ENCODE data around the gene PABPN1. TPM values are rescaled to one million over a fixed set of nuclear protein-coding genes. Genes with fewer than 3 reads are reported as not detected.

Gene PABPN1
- total and polyA plus RNA-seq, 9 of the 15 experiments (the other 6 are each of a cell fraction or from before 2014, with no cell fraction given) = 32.6 to 388 (median 178) TPM

DNA sequence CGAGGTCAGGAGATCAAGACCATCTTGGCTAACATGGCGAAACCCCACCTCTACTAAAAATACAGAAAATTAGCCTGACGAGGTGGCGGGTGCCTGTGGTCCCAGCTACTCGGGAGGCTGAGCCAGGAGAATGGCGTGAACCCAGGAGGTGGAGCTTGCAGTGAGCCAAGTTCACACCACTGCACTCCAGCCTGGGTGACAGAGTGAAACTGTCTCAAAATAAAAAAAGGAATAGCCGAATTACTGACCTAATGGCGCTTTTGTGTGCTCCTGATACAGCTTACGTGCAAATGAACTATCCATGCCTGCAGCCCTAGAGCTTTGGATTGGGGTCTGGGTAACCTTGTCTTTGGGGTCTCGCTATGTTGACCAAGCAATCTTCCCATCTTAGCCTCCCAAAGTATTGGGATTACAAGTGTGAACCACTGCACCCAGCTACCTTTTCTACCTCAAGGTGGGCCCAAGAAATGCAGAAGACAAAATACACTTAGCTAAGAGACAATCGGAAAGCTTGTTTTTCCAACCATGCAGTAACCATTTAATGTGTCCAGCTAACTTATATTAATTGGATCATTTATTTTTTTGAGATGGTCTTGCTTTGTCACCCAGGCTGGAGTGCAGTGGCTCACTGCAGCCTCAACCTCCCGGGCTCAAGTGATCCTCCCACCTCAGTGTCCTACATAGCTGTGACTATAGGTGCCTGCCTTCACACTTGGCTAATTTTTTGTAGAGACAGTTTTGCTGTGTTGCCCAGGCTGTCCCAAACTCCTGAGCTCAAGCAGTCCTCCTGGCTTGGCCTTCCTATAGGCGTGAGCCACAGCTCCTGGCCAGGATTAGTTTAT, 5.5 kb downstream of the PABPN1 start (continued):
- TF ChIP-seq, protein P1, sequence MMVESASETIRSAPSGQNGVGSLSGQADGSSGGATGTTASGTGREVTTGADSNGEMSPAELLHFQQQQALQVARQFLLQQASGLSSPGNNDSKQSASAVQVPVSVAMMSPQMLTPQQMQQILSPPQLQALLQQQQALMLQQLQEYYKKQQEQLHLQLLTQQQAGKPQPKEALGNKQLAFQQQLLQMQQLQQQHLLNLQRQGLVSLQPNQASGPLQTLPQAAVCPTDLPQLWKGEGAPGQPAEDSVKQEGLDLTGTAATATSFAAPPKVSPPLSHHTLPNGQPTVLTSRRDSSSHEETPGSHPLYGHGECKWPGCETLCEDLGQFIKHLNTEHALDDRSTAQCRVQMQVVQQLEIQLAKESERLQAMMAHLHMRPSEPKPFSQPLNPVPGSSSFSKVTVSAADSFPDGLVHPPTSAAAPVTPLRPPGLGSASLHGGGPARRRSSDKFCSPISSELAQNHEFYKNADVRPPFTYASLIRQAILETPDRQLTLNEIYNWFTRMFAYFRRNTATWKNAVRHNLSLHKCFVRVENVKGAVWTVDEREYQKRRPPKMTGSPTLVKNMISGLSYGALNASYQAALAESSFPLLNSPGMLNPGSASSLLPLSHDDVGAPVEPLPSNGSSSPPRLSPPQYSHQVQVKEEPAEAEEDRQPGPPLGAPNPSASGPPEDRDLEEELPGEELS (CRISPR knock-in tag; IDR thresholded peaks at IDR 0.05; ENCODE audit: borderline replicate concordance) = no peak
- no peak for TF ChIP-seq ERF (CRISPR knock-in tag; IDR thresholded peaks at IDR 0.05)
- TF ChIP-seq RBM14 (IDR thresholded peaks at IDR 0.05; ENCODE audit: borderline replicate concordance, insufficient read depth, low read depth, low read length) = no peak
- 0 out of 2 replicates have a peak, but pooled peaks have one; percentile 35 for TF ChIP-seq ZNF253 (CRISPR knock-in tag; conservative IDR thresholded peaks at IDR 0.05)
- TF ChIP-seq ZNF324 (CRISPR knock-in tag; IDR thresholded peaks at IDR 0.05) = no peak
- TF ChIP-seq, protein P2, sequence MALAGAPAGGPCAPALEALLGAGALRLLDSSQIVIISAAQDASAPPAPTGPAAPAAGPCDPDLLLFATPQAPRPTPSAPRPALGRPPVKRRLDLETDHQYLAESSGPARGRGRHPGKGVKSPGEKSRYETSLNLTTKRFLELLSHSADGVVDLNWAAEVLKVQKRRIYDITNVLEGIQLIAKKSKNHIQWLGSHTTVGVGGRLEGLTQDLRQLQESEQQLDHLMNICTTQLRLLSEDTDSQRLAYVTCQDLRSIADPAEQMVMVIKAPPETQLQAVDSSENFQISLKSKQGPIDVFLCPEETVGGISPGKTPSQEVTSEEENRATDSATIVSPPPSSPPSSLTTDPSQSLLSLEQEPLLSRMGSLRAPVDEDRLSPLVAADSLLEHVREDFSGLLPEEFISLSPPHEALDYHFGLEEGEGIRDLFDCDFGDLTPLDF (CRISPR knock-in tag; IDR thresholded peaks at IDR 0.05) = no peak
- TF ChIP-seq NCOA1 (IDR thresholded peaks at IDR 0.05; ENCODE audit: low read depth) = no peak
- TF ChIP-seq TAL1 (IDR thresholded peaks at IDR 0.05) = no peak
- TF ChIP-seq, protein P3, sequence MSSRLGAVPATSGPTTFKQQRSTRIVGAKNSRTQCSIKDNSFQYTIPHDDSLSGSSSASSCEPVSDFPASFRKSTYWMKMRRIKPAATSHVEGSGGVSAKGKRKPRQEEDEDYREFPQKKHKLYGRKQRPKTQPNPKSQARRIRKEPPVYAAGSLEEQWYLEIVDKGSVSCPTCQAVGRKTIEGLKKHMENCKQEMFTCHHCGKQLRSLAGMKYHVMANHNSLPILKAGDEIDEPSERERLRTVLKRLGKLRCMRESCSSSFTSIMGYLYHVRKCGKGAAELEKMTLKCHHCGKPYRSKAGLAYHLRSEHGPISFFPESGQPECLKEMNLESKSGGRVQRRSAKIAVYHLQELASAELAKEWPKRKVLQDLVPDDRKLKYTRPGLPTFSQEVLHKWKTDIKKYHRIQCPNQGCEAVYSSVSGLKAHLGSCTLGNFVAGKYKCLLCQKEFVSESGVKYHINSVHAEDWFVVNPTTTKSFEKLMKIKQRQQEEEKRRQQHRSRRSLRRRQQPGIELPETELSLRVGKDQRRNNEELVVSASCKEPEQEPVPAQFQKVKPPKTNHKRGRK (tag; IDR thresholded peaks at IDR 0.05) = no peak
- no peak for TF ChIP-seq ZNF75A (CRISPR knock-in tag; IDR thresholded peaks at IDR 0.05)
- TF ChIP-seq, protein P4, sequence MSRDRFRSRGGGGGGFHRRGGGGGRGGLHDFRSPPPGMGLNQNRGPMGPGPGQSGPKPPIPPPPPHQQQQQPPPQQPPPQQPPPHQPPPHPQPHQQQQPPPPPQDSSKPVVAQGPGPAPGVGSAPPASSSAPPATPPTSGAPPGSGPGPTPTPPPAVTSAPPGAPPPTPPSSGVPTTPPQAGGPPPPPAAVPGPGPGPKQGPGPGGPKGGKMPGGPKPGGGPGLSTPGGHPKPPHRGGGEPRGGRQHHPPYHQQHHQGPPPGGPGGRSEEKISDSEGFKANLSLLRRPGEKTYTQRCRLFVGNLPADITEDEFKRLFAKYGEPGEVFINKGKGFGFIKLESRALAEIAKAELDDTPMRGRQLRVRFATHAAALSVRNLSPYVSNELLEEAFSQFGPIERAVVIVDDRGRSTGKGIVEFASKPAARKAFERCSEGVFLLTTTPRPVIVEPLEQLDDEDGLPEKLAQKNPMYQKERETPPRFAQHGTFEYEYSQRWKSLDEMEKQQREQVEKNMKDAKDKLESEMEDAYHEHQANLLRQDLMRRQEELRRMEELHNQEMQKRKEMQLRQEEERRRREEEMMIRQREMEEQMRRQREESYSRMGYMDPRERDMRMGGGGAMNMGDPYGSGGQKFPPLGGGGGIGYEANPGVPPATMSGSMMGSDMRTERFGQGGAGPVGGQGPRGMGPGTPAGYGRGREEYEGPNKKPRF (IDR thresholded peaks at IDR 0.05; ENCODE audit: low read depth, low read length) = no peak
- TF ChIP-seq ZNF57 (CRISPR knock-in tag; IDR thresholded peaks at IDR 0.05) = no peak
- no peak for TF ChIP-seq BDP1 (IDR thresholded peaks at IDR 0.05; ENCODE audit: insufficient read depth, insufficient read length)
- no peak for TF ChIP-seq SMAD1 (IDR thresholded peaks at IDR 0.05; ENCODE audit: low read depth, low read length, partially characterized antibody)
- TF ChIP-seq MCM2 (IDR thresholded peaks at IDR 0.05; ENCODE audit: low read depth) = no peak
- TF ChIP-seq ILF3 (IDR thresholded peaks at IDR 0.05; ENCODE audit: borderline replicate concordance) = no peak
- TF ChIP-seq EWSR1 (IDR thresholded peaks at IDR 0.05; ENCODE audit: borderline replicate concordance, low read depth, partially characterized antibody) = peak; percentile 21
- no peak for TF ChIP-seq FOXM1 (IDR thresholded peaks at IDR 0.05; ENCODE audit: low read depth)
- TF ChIP-seq FOXM1 (CRISPR knock-in tag; IDR thresholded peaks at IDR 0.05; ENCODE audit: low read depth) = no peak
- TF ChIP-seq CHD2 (IDR thresholded peaks at IDR 0.05; ENCODE audit: low read depth, low read length) = no peak
- TF ChIP-seq DPF2 (IDR thresholded peaks at IDR 0.05) = no peak
- no peak for TF ChIP-seq RFX5 (IDR thresholded peaks at IDR 0.05; ENCODE audit: low read depth, low read length)
- TF ChIP-seq PHF8 (IDR thresholded peaks at IDR 0.05; ENCODE audit: borderline replicate concordance, low read length) = no peak

Data from K562 (cell line).